ENCODE measurements around the gene FAM131A.

FAM131A gene, protein sequence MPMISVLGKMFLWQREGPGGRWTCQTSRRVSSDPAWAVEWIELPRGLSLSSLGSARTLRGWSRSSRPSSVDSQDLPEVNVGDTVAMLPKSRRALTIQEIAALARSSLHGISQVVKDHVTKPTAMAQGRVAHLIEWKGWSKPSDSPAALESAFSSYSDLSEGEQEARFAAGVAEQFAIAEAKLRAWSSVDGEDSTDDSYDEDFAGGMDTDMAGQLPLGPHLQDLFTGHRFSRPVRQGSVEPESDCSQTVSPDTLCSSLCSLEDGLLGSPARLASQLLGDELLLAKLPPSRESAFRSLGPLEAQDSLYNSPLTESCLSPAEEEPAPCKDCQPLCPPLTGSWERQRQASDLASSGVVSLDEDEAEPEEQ

GRCh38 chr3:184337399-184337714 lies at the start of gene FAM131A:
Gene FAM131A, plus strand, starts transcription at chr3:184337600. Its CDS starts 31 bp downstream, at chr3:184337631.
- no peaks in the 10 kb centered on the region for H3K9me3 Mint-ChIP-seq
- H3K27me3 Mint-ChIP-seq: no peaks in the 10 kb centered on the region
- H3K4me3 Mint-ChIP-seq: peak within 1 kb of the TSS; percentile 87 to 90
- no peak for ATAC-seq
- peak within 1 kb of the TSS; percentile 85 to 95 for H3K27ac Mint-ChIP-seq
- H3K4me1 Mint-ChIP-seq: peaks cover 64% of the 10 kb centered on the region
- no peak for DNase-seq

GRCh38 chr3:184289426-184289938 lies 47.9 kb upstream of the FAM131A start:
- DNase-seq (peak; percentile 68 to 71), ATAC-seq (peak; percentile 83)
- Mint-ChIP-seq H3K4me1 (no peaks in the 10 kb centered on the region), H3K27ac (no peak overlapping the region), H3K27me3 (peaks cover 24% of the 10 kb centered on the region), H3K4me3 (no peak overlapping the region), H3K9me3 (no peaks in the 10 kb centered on the region)

DNA sequence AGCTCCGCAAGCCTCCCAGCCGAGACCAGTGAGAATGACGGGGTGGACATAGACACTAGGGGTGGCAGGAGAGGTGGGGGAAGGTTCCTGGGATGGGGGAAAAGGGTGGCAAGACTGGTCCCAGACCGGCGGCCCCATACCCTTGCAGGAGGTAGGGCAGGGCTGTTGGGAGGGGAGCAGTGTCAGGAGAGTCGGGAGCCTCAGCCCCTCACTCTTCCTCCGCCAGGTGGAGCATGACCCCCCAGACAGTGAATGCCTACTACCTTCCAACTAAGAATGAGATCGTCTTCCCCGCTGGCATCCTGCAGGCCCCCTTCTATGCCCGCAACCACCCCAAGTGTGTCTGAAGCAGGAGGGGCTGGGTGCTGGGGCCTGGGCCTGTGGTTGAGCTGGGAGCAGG lies 47.1 kb upstream of the FAM131A start:
- Mint-ChIP-seq H3K27ac (no peak overlapping the region), H3K27me3 (peaks cover 24% of the 10 kb centered on the region), H3K4me3 (no peak overlapping the region), H3K9me3 (no peaks in the 10 kb centered on the region), H3K4me1 (no peaks in the 10 kb centered on the region)
- no peak for ATAC-seq
- no peak for DNase-seq

- H3K4me3 Mint-ChIP-seq: no peak overlapping the region
- H3K9me3 Mint-ChIP-seq: no peaks in the 10 kb centered on the region
- no peaks in the 10 kb centered on the region for H3K4me1 Mint-ChIP-seq
- ATAC-seq: no peak
- no peak overlapping the region for H3K27ac Mint-ChIP-seq
- H3K27me3 Mint-ChIP-seq: peaks cover 17% of the 10 kb centered on the region
- DNase-seq: no peak
These were observed 46.2 kb upstream of the FAM131A start for GRCh38 chr3:184291044-184291737.

GRCh38 chr3:184291738-184292445 lies 45.5 kb upstream of the FAM131A start:
- Mint-ChIP-seq H3K4me1 (no peaks in the 10 kb centered on the region), H3K4me3 (no peak overlapping the region), H3K27me3 (peaks cover 10% of the 10 kb centered on the region), H3K9me3 (no peaks in the 10 kb centered on the region), H3K27ac (peak overlapping the region in 1 of 2 donors; percentile 46)
- no peak for ATAC-seq
- no peak for DNase-seq

DNA sequence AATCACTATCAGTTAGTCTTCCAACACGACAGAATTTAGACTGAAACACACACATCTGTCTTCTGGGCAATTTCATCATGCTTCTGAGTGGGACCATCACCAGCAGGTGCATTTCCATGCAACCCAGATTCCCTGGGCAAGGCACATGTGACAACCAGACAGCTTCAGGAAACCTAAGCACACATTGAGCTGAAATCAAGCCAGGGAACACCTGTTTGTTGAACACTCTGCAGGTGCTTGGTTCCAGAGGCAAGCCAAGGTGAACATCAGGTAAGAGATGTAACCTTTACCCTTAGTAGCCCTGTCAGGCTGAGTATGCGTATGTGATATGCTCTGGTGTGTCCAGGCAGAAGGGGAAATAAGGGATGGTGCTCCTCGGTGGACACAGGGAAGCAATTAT lies 41.6 kb upstream of the FAM131A start:
- no peak for ATAC-seq
- Mint-ChIP-seq H3K9me3 (no peaks in the 10 kb centered on the region), H3K4me1 (peaks cover 13% of the 10 kb centered on the region), H3K4me3 (no peak overlapping the region), H3K27ac (no peak overlapping the region), H3K27me3 (no peaks in the 10 kb centered on the region)
- DNase-seq: no peak

DNA sequence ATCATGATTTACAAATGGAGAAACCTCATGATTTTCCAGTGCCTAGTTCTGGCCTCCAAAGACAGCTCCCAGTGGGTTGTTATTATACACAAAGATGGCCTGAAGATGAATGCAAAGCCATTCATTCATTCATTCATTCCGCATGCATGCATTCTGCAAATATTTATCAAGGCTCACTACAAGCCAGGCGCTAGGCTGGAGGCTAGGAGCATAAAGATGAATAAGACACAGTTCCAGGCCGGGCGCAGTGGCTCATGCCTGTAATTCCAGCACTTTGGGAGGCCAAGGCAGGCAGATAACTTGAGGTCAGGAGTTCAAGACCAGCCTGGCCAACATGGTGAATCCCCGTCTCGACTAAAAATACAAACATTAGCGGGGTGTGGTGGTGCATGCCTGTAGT lies 40.8 kb upstream of the FAM131A start:
- DNase-seq: no peak
- no peaks in the 10 kb centered on the region for H3K9me3 Mint-ChIP-seq
- H3K27me3 Mint-ChIP-seq: no peaks in the 10 kb centered on the region
- H3K4me3 Mint-ChIP-seq: no peak overlapping the region
- peaks cover 21% of the 10 kb centered on the region for H3K4me1 Mint-ChIP-seq
- ATAC-seq: no peak
- H3K27ac Mint-ChIP-seq: peak overlapping the region in 1 of 2 donors; percentile 23

- Mint-ChIP-seq H3K4me3 (peak within 1 kb of the TSS; percentile 86 to 89), H3K27ac (peak within 1 kb of the TSS; percentile 91 to 99), H3K27me3 (no peaks in the 10 kb centered on the region), H3K9me3 (no peaks in the 10 kb centered on the region), H3K4me1 (peaks cover 24% of the 10 kb centered on the region)
- ATAC-seq (peak; percentile 98), DNase-seq (peak; percentile 97)
These were observed 38.5 kb upstream of the FAM131A start, which contains the start of gene PSMD2 for GRCh38 chr3:184298759-184299487. Gene PSMD2, plus strand, starts transcription at chr3:184299241. Its CDS starts 26 bp downstream, at chr3:184299267.

GRCh38 chr3:184299488-184300377 lies 37.7 kb upstream of the FAM131A start:
- Mint-ChIP-seq H3K4me1 (peaks cover 28% of the 10 kb centered on the region), H3K27me3 (no peaks in the 10 kb centered on the region), H3K9me3 (no peaks in the 10 kb centered on the region), H3K27ac (peak overlapping the region; percentile 86 to 99), H3K4me3 (peak overlapping the region; percentile 86 to 89)
- ATAC-seq: no peak
- DNase-seq: no peak

GRCh38 chr3:184300378-184300720 lies 37.1 kb upstream of the FAM131A start:
- peak overlapping the region; percentile 86 to 89 for H3K4me3 Mint-ChIP-seq
- no peaks in the 10 kb centered on the region for H3K9me3 Mint-ChIP-seq
- H3K27me3 Mint-ChIP-seq: no peaks in the 10 kb centered on the region
- peaks cover 28% of the 10 kb centered on the region for H3K4me1 Mint-ChIP-seq
- ATAC-seq (no peak), DNase-seq (no peak)
- H3K27ac Mint-ChIP-seq: no peak overlapping the region

- Mint-ChIP-seq H3K27me3 (no peaks in the 10 kb centered on the region), H3K9me3 (no peaks in the 10 kb centered on the region), H3K27ac (no peak overlapping the region), H3K4me3 (no peak overlapping the region), H3K4me1 (peaks cover 27% of the 10 kb centered on the region)
- DNase-seq: no peak
- peak; percentile 71 for ATAC-seq
These were observed 31.8 kb upstream of the FAM131A start for GRCh38 chr3:184305577-184305976.

DNA sequence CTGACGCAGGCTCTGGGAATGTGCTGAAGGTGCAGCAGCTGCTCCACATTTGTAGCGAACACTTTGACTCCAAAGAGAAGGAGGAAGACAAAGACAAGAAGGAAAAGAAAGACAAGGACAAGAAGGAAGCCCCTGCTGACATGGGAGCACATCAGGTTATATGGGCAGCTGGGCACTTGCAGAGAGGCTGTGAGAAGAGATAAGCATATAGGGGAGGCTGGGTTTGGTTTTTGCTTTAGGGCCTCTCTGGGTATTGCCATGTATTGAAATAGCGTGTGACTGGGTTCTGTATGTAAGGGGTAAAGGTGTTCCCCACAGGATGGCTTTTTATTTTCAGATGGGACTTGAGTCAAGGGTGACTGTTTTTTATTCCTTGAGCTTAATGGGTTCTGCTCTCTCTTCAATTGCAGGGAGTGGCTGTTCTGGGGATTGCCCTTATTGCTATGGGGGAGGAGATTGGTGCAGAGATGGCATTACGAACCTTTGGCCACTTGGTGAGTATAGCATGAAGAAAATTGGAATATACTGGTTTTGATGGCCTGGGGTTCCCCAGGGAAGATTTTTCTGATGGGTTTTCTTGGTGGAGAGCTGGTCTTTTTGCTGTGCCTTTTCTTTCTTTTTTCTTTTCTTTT lies 30.9 kb upstream of the FAM131A start:
- Mint-ChIP-seq H3K27me3 (no peaks in the 10 kb centered on the region), H3K4me3 (no peak overlapping the region), H3K4me1 (peaks cover 18% of the 10 kb centered on the region), H3K9me3 (no peaks in the 10 kb centered on the region), H3K27ac (no peak overlapping the region)
- DNase-seq: no peak
- no peak for ATAC-seq

DNA sequence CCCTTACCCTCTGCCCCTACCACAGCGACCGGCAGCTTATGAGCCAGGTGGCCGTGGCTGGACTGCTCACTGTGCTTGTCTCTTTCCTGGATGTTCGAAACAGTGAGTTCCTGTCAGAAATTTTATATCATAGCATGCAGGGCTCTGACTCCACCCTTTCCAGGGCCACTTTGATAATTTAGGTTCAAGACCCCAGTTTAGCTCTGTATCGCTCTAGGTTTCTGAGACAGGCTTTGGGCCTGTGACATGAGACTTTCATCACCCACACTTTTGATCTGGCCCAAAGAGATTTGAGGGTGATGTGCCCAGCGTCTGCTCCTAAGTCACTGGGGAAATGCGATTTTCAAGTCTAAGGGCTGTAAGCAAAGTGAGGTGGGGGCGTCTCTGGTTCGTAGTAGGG lies 29.5 kb upstream of the FAM131A start:
- H3K4me1 Mint-ChIP-seq: peaks cover 15% of the 10 kb centered on the region
- no peak overlapping the region for H3K4me3 Mint-ChIP-seq
- DNase-seq (no peak), ATAC-seq (no peak)
- H3K9me3 Mint-ChIP-seq: no peaks in the 10 kb centered on the region
- H3K27ac Mint-ChIP-seq: no peak overlapping the region
- H3K27me3 Mint-ChIP-seq: no peaks in the 10 kb centered on the region

DNA sequence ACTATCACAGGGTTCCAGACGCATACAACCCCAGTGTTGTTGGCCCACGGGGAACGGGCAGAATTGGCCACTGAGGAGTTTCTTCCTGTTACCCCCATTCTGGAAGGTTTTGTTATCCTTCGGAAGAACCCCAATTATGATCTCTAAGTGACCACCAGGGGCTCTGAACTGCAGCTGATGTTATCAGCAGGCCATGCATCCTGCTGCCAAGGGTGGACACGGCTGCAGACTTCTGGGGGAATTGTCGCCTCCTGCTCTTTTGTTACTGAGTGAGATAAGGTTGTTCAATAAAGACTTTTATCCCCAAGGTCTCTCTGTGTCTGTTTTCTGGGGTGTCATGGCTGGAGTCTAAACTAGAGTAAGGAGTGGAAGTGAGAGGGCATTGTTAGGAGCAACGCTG lies 28.7 kb upstream of the FAM131A start:
- Mint-ChIP-seq H3K4me1 (peaks cover 15% of the 10 kb centered on the region), H3K27me3 (no peaks in the 10 kb centered on the region), H3K27ac (no peak overlapping the region), H3K4me3 (no peak overlapping the region), H3K9me3 (no peaks in the 10 kb centered on the region)
- no peak for ATAC-seq
- DNase-seq: no peak
